Activated CD8-positive, alpha-beta memory T cell treated with anti-CD3 and anti-CD28 coated beads, Interleukin-2, amount 50 U/mL, for 24 hours (primary cell): Measurements from ENCODE around the gene FAAP20.

Experiments
- DNase-seq: peaks from one replicate; pipeline ENCODE4 v3.0.0-alpha.2; 2020; ENCODE audit errors: extremely low read depth

Gene FAAP20

DNA sequence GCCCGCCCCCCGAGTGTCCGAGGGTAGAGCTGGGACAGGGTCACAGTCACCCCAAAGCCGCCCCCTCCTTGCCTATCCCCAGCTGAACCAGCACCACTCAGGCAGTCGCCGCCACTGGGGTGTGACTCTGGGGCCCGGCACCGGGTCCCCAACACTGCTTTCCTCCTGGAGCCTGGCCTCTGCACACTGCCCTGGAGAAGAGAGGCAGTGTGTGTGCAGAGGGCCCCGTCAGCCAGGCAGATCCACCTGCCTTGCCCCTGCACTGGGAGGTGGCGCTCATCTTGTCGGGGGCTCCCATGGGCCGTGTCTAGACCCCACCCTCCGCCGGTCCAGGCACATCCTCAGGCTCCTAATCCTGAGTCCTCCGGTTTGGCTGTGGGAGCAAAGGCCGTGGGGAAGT is 15.7 kb downstream of the FAAP20 start:
- DNase-seq, result no peak

DNA sequence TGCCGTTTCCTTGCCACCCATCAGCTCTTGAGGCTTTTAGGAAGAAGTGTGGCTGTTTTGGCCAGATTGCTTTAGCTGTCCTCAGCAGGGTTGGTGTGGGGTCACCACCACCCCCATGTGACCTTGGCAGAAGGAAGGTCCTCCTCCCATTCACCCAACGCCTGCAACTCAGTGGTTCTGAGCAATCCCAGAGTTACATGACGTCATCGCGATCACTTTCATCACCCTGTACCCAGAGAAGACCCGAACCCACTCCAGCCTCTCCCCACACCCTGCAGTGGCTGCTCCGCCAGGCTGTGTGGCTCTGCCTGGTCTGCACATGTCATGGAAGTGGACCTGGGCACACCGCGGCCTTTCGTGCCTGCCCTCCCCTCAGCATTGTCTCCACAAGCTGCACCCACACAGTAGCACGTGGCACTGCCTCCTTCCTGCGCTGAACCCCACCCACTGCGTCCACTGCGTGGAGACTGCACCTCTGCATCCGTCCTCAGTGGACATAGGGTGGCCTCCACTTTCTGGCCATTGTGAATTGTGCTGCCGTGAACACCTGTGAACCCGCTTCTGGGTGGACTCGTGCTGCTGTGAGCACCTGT is 16.5 kb downstream of the FAAP20 start:
- no peak for DNase-seq

DNA sequence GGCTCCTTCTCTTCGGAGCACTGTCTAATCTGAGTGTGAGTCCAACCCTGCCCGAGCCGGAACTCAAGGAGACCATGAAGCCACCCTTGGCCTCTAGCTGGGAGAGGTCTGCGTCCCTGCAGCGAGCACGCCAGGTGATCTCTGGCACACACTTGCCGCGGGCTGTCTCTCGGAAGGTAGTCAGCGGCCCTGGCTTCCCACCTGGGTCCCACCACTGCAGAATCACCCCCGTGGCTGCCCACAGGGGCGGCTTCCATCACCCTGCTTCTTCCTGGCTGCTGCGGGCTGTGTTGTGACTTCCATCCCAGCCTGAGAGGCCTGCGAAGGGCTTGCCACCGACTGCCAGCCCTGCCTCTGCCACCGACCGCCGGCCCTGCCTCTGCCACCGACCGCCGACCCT is 17.0 kb downstream of the FAAP20 start:
- DNase-seq, result no peak

DNA sequence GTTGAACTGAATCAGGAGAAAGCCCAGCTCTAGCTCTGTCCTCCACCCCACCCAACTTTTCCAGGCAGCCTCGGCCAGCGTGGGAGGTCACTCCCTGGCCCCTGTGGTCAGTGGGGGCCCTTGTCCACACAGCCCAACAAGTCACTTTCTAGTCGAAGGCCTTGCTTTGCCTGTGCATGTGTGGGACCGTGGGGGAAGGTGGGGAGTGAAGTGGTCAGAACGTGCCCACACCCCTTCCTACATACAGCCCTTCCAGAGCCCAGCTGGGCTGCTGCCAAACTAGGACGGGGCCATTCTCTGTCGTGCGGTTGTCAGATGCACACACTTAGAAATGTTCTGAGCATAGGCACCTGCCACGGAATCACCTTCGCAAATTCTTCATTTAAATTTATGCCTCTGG is 18.0 kb downstream of the FAAP20 start:
- DNase-seq, result no peak

DNA sequence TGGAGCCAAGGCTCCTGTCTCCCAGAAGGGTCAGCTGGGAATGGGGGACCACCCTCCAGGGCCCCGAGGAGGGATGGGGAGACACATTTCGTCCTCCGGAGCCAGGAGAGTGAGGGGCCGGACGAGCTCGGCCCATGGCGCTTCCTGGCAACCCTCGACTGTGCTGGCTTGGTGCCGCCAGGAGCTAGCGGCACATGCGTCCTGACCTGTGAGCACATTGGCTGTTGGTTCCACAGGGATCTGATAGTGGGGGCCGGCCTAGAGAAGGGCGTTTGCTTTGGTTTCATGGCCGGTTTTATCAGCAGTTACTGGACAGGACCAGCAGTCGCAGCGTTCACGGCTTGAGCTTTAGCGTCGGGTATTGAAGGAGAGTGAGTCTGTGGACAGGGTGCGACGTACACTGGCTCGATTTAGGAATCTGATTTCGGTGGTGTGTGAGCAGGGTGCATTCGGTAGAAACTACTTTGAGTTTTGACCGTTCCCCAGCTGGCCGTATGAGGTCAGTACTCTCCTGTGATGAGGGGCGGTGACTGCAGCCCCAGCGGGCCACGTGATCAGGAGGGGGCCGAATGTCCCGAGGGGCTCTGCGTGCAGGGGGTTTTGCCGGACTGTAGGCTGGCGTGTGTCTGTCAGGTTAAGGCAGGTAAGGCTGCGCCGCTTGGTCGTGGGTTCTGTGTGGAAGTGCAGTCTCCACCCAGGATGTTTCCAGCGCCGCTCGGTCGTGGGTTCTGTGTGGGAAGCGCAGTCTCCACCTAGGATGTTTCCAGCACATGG is 18.7 kb downstream of the FAAP20 start:
- DNase-seq, result no peak

DNA sequence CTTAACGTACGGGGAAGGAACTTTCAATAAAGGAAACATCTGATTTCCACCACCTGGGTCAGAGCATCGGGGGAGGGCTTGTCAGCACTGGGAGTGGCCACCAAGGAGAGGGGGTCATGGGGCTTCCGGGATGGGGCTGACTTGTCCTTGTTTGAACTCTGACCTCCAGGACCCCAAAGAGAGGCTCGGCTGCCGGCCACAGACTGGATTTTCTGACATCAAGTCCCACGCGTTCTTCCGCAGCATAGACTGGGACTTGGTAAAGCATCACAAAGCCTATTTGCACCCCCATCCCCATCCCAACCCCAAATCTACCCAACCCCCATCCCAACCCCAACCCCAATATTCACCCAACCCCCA is 19.5 kb downstream of the FAAP20 start:
- no peak for DNase-seq

DNA sequence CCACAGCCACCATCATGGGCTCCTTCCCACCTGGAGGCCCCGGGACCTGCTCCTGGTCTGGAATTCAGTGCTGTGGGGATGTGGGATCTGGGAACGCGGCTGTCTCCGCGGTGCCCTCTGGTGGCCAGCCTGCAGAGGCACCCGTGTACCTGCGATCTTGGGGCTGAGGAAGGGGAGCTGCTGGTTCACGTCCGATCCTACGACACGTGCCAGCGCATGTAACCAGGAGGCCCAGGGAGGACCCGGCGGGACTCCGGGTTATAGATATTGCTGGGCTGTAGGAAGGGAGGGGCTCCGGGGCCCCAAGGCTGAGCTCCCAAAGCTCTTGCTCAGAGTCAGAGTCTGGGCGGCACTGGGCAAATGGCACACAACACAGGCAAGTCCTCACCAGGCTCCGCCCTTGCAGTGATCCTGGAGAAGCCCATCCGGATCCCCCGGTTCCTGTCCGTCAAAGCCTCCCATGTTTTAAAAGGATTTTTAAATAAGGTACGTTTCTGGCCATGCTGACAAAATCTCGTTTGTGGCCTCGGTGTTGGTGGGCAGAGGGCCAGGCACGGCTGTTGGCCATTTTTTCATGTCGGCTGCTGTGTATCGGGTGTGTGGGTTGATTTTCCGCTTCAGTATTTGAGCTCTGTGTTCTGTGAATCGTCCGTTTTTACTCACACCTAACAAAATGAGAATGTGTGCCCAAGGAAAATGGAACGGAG is 20.1 kb downstream of the FAAP20 start:
- no peak for DNase-seq

DNA sequence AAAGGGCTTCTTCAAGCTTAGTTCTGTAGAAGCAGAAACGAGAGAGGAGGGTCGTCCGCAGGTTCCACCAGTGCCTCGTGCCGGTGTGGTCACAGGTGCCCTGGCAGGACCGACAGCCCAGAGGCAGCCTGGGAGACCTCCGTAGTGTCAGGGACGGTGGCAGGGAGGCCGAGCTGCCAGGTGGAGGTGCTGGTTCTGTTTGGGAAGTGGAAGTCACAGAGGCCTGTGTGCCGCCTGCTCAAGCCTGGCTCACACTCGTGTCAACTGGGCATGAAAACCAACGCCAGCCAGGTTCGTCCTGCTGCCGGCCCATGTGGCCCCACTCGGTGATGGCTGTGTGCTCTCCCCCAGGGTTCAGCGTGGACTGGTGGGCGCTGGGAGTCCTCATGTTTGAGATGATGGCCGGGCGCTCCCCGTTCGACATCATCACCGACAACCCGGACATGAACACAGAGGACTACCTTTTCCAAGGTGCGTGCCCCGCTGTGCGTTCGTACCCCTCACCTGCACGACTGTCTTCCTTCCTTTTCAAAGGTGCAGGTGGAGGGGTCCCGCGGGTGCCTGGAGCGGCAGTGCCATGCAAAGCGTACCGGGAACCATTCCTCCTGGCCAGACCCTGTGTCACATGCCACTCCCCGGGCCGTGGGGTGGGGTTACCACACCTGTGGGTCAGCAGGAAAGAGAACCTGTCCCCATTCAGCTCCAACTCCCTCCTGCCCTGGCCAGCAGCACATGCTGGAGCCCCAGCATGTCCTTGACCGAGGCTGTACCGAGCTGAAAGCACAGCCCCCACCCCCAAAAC is 20.8 kb downstream of the FAAP20 start:
- DNase-seq, result no peak

DNA sequence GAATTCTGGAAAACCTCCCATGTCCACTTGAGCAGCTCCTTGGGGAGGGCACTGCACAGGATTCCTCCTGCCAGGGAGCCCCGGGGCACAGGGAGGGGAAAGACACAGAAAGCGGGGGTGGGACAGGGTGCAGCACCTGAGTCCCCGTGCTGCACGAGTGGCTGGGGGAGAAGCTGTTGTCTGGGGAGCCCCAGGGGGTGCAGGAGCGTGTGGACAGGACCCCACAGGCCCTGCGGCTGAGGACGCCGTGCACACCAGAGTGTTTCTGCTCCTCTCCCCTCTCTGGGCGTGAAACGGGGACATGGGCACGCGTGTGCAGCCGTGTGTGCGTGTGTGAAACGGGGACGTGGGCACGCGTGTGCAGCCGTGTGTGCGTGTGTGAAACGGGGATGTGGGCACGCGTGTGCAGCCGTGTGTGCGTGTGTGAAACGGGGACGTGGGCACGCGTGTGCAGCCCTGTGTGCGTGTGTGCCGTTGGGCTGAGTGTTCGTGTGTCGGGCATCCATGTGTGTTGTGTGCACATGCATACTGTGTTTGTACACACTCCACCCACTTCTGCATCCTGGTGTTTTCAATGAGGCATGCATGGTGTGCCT is 21.9 kb downstream of the FAAP20 start:
- DNase-seq, result no peak

DNA sequence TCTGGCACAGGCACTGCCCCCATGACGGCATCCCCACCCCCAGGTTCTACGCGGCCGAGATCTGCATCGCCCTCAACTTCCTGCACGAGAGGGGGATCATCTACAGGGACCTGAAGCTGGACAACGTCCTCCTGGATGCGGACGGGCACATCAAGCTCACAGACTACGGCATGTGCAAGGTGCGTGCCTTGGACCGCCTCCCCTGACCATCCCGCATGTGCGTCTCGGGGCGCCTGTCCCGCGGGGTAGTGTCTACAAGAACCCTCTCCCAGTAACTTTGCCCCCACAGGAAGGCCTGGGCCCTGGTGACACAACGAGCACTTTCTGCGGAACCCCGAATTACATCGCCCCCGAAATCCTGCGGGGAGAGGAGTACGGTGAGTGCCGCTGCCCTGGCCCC is 22.6 kb downstream of the FAAP20 start:
- DNase-seq, result no peak

DNA sequence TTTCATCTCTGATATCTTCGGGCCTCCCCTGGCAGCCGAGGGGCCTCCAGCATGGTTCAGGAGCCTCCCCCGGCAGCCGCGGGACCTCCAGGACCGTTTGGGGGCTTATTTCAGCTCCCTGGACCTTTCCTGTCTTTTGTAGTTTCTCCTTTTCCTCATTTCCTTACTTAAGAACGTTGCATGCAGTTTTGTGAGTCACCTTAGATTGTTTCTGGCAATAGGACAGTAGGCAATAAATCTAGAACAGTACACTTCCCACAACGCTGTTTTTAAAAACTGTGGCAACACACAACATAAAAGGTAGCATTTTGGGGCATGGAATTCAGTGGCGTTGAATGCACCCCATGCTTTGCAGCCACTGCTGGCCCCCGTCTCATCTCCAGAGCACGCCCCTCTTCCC is 24.4 kb downstream of the FAAP20 start:
- no peak for DNase-seq

DNA sequence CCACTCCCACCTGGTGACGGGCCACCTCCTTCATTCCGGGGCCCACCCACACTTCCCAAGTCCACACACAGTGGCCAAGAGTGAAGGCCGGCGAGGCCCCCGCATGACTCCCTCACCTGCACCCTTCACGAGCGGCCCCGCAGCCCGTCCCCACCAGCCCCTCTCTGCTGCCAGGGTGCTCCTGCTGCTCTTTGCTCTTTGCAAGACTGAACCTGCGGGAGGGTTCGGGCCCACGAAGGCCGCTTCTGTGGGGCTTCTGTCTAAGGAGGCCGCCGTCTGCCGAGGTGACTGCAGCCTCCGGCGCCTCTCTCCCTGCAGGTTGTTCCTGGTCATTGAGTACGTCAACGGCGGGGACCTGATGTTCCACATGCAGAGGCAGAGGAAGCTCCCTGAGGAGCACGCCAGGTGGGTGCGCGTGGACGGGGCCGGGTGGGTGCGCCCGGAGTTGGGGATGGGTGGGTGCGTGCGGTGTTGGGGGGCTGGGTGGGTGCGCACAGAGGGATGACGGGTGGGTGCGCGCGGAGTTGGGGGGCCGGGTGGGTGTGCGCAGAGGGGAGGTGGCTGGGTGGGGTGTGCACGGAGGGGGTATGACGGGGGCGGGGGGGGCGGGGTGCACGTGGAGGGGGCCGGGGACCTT is 25.3 kb downstream of the FAAP20 start:
- DNase-seq, result no peak

DNA sequence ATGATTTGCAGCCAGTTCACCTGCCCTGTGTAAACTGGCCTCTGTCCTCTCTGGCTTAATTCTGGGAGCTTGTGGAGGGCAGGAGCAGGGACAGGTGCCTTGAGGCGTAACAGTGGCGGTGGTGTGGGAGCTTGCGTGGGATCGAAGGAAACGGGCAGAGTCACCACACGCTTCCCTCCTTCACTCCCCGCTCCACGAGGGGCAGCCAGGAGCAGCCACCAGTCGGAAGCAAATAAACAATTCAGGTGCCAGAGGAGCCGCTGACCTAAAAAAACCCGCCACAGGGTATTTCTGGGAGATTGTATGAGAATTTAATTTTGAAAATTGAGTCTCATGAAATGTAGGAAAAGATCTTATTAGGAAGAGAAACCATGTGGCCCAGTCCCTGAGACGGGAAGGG is 26.0 kb downstream of the FAAP20 start:
- no peak for DNase-seq

DNA sequence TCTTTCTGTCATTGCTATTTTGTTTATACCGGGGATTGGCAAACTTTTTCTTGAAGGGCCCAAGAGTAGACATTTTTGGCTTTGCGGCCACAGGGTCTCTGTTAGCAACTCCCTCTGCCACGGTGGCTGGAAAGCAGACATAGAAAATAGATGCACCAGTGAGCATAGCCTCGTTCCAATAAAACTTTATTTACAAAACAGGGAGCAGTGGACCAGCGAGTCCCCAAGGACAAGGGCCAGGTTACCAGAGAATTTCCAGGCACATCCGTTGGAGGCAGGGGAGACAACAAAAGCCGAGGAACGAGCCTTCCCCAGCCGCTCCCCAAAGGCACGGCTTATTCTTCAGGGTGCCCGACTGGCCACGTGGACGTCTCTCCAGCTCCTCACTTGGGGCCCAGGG is 26.5 kb downstream of the FAAP20 start:
- no peak for DNase-seq

DNA sequence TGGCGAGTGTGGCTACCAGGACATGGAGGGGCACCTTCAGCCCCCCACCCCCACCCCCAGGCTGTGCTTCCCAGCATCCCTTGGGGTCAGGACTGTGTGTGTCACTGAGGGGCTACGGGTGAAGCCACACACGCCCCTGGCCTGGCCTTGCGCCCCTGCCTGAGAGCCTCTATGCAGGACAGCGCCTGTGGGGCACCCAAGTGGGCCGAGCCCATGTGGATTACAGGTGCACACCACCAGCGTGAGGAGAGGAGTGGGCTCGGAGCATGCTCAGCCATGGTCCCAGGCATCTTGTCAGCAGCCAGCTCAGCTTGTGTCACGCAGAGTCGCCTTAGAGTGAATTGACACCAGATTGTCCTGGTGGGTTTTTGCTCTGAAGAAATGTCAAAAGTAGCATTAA is 27.9 kb downstream of the FAAP20 start:
- DNase-seq, result no peak

DNA sequence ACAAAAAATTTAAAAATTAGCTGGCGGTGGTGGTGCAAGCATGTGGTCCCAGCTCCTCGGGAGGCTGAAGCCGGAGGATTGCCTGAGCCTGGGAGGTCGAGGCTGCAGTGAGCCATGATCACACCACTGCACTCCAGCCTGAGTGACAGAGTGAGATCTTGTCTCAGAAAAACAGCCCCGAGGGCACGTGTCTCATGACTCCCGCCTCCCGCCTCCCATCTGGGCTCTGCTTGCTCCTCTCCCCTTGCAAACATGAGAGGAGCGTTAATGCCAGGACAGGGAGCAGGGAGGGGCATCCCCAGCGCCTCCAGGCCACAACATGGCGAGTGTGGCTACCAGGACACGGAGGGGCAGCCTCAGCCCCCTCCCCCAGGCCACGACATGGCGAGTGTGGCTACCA is 28.3 kb downstream of the FAAP20 start:
- no peak for DNase-seq

DNA sequence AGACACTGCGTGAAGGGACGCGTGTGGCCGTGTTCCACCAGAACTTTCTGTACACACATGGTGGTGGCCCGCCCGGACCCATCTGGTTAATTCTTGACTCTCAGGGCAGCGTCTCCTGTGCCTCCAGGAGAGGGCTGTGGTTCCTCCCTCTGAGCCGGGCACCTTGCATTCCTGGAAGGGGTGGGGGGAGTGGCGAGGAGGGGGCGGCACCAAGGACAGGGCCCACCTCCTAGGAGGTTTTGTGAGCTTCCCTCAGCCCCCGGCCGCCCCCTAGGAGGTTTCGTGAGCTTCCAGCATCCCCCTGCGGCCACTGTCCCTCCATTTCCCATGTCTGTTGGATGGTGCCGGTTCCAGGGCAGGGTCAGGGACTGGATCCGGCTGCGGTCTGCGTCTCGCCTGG is 28.9 kb downstream of the FAAP20 start:
- no peak for DNase-seq

DNA sequence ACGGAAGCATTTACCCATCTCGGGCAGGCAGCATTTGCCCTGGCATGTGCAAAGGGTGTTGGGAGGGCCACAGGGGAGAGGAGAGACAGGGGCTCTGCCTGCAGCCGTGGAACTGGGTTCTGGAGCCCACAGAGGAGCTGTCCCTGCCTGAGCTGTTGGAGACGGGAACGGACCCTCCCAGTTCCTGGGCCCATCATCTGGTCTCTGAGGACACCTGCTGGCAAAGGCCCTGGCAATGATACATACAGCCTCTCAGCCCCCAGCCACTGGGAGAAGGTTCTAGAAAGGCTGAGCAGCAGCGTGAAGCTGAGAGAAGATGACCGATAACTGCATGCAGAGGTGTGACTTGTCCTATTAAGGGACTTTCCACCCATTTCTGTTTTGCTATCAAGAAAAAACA is 31.4 kb downstream of the FAAP20 start:
- DNase-seq, result no peak

DNA sequence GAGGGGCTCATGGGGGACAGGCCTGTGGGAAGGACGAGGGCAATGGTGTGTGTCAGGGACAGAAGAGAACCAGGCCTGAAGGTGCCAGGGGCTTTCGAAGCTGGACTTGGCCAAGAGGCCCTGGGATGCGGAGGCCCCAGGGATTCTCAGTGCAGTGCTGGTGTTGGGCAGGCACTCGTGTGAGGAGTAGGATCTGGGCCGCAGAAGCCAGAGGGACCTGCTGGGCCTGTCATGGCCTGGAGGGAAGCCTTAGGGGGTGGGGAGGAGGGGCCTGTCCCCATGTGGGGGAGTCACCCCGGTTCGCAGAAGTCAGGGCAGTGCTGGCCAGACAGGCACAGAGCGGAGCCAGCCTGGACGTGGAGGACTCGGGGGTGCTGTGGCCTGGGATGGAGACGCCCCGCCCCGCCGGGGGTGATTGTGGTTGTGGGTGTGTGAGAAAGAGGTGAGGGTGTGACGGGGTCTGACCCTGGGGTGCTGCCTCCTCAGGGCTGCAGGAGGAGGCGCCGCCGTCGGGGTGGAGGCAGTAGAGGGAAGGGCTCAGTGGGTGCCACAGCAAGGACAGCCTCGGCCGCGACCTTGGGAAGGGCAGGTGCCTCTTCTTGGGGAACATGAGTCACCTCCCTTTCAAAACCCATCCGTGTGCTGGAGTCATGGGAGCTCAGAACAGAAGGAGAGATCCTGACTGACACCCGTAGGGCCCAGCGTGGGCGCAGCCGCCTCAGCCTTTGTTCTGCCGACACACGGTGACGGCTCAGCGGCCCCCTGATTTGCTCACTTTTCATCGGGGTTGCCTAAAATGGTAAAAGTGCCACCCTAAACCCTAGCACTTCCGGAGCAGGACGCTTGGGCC is 33.9 kb downstream of the FAAP20 start:
- no peak for DNase-seq

DNA sequence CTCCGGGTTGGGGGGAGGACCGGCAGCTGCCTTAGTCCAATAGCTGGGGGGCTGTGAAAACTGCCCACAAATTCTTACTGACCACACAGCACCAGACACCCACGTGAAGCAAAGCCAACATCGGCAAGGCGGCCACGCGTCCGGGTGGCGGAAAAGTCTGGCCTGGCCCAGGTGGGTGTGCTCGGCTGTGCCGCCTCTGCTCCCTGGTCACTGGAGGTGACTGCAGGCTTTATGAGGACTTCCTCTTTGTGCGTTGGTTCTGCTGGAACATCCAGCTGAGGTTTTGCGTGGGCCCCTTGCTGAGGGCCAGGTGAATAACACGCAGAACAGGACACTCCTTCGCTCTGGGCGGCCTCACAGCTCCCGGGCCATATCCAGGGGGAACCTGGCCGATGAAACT is 35.4 kb downstream of the FAAP20 start:
- DNase-seq, result no peak

DNA sequence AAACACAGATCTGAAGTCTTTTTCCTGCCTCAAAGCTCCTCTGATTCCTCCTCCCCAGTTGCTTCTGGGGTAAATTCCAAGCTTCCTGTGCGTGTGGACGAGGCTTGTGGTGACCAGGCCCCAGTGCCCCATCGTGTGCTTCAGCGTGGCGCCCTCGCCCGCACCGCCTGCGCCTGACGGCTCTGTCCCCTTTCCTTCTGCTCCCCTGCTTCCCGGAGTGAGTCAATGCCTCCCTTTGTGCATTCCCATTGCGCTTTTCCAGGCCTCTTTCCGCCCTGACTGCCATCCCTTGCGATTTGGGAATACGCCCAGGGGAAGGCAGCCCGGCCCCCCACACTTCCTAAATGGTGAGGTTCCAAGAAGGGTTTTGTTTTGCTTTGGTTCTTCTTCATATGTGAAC is 36.3 kb downstream of the FAAP20 start:
- no peak for DNase-seq
